Fibroblast of skin of right biceps (primary cell): ENCODE measurements around the gene SPINDOC.
"Not testable (repeated sequence)": the region's sequence is repeated elsewhere in the genome, so short reads cannot be mapped to it uniquely, and the experiment has no call there.

ENCODE experiments used
- DNase-seq: peaks from one replicate; pipeline ENCODE4 v3.0.0-alpha.2; 2013

SPINDOC gene, protein sequence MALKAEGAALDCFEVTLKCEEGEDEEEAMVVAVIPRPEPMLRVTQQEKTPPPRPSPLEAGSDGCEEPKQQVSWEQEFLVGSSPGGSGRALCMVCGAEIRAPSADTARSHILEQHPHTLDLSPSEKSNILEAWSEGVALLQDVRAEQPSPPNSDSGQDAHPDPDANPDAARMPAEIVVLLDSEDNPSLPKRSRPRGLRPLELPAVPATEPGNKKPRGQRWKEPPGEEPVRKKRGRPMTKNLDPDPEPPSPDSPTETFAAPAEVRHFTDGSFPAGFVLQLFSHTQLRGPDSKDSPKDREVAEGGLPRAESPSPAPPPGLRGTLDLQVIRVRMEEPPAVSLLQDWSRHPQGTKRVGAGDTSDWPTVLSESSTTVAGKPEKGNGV

DNA sequence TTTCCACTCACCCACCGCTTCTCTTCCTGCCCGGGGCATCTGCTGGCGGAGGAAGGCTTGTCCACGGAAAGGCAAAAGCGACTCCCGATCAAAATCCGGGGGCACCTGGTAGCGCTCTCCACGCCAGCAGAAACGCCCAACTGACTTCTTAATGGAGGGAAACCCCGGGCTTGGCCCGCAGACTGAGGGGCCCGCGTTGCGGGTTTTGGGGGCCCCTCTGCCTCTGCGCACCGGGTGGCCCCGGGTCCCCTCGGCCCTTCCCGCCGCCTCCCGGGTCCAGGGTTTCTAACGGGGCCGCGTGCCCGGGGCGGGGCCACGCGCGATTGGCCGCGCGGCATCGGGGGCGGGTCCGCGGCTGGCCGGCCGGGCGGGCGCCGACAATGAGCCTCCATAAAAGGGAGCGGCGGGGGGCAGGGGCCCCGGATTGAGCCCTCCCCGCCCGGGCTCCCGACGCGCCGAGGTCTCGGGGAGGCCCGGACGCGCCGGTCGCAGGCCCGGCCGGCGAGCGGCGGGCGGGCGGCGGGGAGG lies at the start of gene SPINDOC:
TSS of gene SPINDOC (plus strand) at position 422 of the 528 bp plus-strand sequence. CDS start 231 bp downstream, outside the sequence.
- peak; percentile 80 for DNase-seq

DNA sequence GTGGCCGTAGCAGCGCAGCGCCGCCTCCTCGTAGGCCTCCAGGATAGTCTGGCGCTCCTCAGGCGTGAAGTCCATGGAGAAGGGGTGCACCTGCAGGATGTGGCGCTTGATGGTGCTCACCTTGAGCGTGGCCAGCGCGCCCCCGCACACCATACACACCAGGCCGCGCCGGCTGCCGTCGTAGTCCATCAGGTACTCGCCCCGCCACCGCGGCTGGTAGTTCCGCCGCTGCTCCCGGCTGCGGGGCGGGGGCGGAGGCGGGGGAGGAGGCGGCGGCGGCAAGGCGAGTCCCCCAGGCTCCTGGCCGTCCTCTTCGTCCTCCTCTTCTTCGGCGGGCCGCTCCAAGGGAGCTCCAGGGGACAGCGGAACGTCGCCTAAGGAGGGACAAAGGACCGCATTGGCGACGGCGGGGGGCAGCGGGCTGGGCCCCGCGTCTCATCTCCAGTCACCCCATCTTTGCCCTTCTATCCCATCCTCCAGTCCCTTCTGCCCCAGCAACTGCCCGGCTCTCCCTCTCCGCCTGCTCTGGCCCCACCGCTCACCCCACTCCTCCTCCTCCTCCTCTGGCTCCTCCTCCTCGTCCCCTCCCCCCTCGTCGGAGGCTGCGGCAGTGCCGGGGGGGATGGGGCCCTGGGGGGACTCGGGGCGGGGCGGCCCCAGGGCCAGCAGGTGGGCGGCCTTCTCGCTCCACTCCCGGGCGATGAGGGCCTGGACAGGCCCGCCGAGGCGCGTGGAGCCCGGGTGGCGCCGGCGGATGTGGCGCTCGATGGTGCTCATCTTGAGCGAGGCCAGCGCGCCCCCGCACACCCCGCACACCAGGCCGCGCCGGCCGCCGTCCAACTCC lies 49.5 kb upstream of the SPINDOC start:
- no peak for DNase-seq

DNA sequence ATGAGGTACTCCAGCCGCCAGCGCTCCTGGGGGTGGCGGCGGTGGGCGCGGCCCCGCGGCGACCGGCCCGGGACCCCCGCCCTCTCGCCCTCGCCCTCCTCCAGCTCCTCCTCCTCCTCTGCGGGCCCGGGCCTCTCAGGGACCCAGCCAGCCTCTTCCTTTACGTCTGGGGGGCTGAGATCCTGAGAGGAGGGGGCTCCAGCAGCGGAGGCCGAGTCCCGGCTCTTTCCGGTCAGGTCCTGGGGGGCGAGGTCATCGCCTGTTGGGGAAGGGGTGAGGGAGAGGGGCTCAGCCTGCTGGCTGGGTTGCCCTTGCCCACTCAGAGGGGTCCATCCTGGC lies 48.9 kb upstream of the SPINDOC start:
- no peak for DNase-seq

DNA sequence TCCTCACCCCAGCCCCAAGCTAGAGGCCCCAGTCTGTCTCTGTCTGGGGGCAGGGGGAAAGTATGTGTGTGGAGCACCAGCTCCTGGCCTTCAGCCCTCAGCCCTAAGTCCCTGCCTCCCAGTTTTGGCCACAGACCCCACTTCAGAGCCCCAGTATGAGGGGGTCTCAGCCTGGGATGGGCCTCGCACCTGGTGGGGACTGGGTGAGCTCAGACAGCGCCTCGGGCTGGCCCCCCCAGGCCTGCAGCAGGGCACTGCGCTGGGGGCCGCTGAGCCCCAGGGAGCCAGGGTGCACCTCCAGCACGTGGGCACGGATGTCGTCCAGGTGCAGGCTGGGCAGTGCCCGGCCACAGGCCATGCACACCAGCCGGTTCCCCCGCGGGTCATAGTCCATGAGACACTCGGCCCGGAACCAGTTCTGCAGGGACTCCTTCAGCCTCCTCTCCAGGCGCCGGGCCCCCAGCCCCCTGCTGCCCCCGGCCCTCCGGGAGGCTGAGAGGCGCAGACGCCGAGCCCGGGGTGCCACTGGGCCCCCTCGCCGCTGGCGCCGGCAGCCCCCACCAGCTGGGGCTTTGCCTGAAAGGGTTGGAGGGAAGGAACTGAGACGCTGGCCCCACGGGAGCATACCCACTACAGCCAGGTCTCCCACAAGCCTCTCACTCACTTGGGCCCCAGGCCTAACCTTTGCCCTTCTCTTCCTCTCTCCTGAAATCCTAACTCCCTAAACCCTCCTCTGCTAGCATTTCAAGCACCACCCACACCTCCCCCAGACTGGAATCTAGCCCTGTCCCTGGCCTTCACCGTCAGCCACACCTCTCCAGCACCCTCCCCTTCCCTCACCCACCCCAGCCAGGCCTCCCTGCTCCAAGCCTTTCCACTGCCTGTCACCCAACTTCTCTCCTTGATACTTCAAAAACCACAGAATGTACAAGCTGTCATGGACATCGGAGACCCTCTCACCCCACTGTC lies 48.3 kb upstream of the SPINDOC start:
- no peak for DNase-seq

DNA sequence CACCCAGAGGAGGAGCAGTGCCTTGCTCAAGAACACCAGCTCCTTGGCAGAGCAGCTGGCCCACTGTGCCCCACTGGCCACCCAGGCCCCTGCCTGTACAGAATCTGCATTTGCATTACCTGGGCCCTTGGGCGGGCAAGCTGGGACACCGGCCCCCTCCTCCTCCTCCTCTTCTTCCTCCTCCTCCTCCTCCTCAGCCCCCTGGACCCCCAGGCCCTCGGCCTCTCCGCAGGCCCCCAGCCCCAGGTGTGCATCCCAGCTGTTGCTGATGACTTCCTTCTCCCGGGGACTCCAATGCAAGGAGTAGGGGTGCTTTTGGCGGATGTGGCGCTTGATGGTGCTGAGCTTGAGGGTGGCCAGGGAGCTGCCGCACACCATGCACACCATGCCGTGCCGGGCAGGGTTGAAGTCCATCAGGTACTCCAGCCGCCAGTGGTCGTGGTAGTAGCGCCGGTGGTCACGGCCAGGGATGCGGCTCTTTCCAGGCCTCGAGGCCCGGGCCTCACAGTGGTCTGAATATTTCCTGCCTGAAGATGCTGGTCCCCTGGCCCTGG lies 47.5 kb upstream of the SPINDOC start:
- no peak for DNase-seq

DNA sequence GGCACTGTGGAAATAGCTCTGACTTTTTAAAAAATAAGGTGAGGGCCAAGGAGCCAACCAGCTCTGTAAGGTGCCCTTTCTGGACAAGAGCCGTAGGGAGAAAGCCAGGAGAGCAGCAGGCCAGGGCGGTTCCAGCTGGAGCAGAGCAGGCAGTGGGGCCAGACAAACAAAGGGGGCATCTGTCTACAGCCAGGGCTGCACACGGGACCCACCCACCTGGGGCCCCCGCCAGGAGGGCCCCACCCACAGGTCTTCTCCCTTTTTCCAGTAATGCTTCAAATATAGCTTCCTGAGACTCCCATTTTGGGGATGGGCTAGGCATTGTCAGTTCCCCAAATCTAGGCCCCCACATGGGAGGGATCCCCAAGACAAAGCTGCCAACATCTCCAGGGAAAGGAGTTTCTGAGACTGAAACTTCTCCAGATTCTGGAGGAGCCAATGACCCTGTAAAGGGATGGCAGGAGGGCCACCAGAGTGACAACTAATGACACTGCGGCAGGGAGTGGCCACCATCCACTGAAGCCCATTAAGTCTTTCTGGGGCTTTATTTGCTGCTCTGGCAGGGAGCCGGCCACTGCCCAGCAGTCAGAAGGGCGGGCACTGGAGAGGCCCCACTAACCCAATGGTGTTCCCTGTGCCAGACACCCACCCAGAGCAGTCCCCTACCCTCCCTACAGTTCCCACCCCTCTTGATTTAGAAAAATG lies 46.6 kb upstream of the SPINDOC start:
- DNase-seq, result no peak

DNA sequence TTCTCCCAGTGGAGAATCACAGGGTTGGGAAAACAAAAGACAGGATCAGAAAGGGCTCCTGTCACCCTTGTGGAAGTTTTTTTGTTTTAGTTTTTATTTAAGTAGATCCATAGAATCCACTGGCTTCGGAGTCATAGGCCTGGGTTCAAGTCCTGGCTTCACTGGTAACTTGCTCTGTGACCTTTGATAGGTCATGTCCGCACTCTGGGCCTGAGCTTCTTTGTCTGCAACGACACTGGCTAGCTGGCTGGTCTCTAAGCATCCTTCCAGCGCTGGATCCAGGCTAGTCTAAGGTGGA lies 46.0 kb upstream of the SPINDOC start:
- no peak for DNase-seq

DNA sequence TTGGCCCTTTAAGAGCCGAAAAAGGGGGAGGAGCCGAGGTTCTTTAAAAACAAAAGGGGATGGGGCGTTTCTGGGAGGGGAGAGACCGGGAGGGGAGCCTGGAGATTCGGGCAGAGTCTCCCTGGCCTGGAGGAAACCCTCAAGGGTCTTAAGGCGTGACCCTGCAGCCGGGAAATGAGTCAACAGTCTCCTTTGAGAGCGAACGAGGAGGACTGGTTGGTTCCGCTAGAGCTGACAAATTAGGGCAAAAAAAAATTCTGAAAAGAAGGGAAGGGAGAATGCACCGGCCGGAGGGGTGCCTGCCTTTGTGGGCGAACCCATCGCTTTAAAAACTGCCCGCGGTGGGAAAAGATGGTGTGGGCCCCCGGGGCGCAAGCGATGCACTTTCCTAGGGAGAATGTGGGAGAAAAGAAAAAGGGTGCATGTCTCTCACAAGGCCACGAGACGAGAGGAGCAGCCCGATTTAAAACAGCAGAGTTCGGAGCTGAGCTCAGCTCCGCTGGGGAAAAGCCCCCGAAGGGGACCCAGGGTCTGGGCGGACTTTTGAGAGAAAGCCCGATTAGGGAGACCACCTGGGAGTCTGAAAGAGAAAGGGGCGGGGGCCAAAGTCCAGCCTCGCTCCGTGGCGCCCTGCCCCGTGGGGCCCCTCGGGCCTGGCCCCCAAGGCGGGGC lies 45.6 kb upstream of the SPINDOC start:
- peak; percentile 76 for DNase-seq

DNA sequence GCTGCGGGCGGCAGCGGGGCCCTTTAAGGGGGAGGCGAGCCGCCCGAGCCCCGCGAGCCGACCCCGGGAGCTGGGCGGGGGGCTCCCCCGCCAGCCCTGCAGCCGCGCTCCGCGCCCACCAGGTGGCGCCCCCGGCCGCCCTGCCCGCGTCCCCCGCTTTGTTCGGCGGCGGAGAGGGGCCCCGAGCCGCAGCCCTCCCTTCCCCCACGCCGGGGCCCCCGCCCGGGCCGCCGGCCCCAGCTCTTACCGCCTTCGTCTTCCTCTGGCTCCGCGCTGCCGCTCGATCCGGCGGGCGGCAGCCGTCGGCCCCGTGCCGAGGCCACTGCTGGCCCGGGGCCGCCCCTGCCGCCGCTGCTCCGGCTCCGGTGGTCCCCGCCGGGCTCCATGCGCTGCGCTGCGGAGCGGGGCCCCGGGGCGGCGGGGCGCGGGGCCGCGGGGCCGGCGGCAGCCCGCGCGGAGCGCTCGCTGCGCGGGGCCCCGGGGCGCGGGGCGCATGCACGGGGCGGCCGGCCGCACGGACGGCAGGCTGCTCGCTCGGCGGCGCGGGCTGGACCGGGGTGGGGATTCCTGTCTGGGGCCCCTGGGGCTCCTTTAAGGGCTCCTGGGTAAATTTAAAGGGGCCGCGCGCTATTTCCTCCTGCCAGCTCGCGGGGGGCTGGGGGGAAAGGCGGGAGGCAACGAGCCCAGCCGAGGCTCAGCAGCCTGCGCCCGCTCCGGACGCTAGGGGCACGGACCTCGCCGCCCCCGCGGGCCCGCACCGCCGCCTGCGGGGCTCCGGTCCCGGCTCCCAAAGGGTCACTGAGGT lies 44.8 kb upstream of the SPINDOC start, which contains the start of gene ZFTA:
TSS of gene ZFTA (minus strand) at position 539 of the 805 bp plus-strand sequence. CDS start at position 386, 153 bp downstream.
- peak; percentile 73 for DNase-seq

DNA sequence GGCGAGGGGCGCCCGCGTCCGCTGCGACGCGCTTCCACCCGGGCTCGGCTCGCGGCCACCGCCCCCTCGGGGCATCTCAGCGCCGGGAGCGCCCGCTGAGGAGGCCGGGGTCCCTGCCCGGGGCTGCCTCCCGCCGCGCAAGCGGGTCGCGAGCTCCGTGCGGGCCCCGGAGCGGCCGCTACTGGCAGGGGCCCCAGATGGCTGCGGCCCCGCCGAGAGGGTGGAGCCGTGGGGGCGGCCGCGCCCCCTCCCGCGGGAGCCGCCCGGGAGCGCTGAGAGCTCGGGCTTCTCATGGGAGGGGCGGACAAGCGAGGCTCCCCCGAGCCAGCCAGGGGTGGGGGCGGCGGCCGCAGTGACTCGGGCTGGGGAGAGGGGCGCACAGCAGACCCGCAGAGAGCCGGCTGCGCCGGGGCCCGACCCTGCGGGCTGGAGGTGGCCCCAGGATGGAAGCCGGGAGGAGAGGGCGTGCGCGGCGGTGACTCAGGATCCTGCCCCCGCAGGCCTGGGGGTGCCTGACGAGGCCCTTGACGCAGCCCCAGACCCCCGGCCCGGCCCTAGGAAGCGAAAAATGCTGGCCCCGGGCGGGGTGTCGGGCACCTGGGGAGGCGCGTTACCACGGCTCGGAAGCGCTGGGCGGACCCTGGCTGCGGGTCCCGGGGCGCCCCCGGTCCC lies 44.1 kb upstream of the SPINDOC start:
- DNase-seq, result peak; percentile 49

DNA sequence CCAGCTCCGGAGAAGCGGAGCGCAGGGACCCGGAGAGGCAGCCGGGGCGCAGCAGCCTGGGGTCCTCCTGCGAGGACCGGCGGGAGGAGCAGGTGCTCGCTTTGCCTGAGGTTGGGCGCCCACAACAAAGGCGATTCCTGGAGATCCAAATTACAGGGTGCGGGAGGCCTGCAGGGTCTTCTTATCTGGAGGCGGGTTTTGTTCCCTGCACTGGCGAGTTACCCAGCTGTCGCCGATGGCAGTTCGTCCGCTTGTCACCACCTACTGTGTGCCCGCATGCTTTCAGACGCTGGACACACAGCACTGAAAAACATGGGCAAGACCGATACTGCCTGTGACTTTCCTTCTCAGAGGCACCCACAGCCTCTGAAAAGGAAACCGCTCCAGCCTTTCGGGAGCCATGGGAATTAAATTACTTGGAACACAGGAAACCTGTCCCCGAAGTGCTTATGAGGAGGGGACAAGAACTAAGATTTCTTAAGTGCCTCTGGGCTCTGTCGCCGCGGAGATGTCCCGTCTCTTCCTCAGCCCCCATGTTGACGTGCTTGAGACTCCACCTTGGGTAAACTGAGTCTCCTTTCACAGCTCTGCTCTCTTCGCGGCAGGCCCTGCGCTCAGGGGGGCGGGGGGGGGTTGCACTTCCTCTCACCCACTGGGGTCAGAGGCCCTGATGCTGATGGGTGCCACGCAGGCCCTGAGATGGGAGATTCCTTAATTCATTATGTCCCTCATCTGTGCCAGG lies 43.4 kb upstream of the SPINDOC start:
- no peak for DNase-seq

DNA sequence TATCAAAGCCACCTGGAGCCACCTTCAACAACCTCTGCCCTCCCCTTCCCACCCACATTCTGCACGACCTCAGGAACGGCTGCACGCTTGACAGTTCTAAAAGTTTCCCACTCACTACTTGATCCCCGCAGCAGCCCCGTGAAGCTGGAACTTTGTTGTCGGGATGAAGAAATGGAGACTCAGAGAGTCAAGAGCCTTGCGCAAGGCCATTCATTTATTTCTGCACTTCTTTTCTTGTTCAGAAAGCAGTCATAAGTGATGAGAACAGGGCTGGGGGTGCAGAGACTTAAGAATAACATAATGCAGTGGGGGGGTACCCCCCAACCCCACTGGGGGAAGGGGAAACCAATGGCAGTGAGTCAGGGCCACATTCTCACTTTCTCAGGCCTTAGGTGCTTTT lies 42.5 kb upstream of the SPINDOC start:
- DNase-seq, result no peak

DNA sequence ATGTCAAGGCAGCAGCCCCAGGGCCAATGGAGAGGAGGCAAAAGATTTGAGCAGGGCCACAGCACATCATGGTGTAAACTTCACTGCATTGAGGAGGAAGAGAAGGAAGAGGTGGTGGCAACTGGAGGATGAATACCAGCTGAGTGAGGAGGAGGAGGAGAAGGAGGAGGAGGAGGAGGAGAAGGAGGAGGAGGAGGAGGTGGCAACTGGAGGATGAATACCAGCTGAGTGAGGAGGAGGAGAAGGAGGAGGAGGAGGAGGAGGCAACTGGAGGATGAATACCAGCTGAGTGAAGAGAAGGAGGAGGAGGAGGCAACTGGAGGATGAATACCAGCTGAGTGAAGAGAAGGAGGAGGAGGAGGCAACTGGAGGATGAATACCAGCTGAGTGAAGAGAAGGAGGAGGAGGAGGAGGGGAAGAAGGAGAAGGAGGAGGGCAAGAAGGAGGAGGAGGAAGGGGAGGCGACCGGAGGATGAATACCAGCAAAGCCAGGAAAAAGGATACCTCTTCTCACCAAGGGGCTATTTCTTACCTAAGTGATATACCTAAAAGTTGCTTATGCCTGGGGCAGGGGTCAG lies 41.4 kb upstream of the SPINDOC start:
- not testable (repeated sequence) for DNase-seq

DNA sequence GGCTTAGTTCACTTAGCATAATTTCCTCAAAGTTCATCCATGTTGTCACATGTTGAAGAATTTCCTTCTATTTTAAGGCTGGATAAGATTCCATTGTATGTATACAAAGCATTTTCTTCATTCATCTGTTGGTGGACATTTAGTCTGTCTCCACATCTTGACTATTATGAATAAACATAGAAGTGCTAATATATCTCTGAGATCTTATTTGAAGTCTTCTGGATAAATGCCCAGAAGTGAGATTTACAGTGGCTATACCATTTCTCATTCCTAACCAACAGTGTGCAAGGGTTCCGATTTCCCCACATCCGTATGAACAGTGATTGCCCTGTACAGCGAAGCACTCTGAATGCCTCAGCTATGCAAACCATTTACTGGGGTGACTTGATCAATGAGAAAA lies 38.1 kb upstream of the SPINDOC start:
- DNase-seq, result no peak

DNA sequence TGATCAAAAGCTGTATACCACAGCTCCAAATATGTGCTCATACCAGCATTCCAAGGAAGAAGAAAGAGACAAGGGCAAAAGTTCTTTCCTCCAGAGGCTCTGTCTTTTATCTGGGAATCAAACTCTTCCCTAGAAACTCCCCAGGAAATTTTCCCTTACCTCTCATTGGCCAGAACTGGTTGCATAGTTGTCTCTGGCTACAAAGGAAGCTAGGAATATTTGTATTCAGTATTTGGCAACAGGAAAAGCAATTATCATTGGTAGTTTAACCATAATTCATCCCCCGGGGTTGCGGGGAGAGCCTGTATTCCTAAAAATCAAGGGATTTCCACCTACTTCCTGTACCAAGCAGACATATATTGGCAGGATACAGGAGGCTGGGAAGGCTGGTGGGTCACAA lies 34.2 kb upstream of the SPINDOC start:
- DNase-seq, result no peak

DNA sequence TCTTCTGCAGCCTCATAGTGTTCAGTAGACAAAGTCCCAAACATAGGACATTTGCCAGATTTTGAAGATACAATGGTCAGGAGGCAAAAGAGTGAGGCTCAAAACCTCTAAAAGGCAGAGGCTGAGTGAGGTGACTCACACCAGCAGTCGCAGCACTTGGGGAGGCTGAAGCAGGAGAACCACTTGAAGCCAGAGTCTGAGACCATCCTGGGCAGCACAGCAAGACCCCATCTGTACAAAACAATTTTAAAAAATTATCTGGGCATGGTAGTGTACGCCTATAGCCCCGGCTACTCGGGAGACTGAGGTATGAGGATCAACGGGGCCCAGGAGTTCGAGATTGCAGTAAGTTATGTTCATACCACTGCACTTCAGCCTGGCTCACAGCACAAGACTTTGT lies 30.5 kb upstream of the SPINDOC start:
- DNase-seq, result no peak

DNA sequence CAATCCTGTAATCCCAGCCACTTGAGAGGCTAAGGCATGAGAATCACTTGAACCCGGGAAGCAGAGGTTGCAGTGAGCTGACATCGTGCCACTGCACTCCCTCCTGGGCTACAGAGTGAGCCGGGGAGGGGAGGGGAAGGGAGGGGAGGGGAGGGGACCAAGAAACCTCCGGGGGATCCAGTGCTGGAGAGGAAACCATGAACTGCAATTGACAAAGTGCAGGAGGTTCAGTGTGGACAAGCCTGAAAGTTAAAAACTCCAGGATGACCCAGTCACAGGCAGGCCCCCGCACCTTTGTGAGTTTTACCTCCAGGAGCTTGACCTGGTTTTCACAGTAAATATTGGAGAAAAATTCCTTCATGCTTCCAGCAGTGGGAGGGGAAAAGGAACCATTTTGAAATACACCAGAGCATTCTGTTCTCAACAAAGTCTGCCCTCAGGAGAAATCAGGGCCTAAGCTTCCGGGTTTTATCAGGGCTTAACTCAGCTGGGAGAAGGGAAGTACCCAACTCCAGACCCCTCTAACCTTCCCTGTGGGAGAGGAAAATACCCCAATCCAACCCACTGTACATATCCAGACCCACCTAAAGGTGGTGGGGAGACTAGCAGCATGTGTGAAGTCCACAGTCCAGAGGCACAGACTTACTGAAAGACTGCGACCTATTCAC lies 29.2 kb upstream of the SPINDOC start:
- no peak for DNase-seq

DNA sequence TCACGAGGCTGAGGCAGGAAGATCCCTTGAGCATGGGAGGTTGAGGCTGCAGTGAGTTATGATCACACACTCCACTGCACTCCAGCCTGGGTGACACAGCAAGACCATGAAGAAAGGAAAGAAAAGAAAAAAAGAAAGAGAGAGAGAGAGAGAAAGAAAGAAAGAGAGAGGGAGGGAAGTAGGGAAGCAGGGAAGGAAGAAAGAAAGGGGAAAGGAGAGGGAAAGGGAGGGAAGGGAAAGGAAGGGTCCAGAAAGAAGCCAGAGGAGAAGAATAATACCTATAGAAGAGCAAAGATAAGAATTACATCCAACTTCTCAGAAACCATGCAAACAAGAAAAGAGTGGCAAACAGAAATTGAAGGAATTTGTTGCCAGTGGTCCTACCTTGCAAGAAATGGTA lies 27.4 kb upstream of the SPINDOC start:
- DNase-seq, result no peak
